ENCODE results near the gene OLFML2A. TPM values are rescaled to one million over a fixed set of nuclear protein-coding genes. Genes with fewer than 3 reads are reported as not detected.
A peak's percentile ranks its signal among the peaks of the same experiment; 100 is the strongest.

OLFML2A gene
- polyA plus RNA-seq, 2 of the 4 experiments (the other 2 are of a cell fraction) = 8.2 to 14.5 TPM

- FAIRE-seq = no peak
- ChIA-PET CTCF (interaction anchor here (3.7 to 40.0 kb wide), 3 partner anchors 20 to 45 kb away, joined by 27 to 785 read pairs (median 53); partner anchors contain the start of genes NR6A1, OLFML2A and WDR38), POLR2A (no interaction called here)
- Histone ChIP-seq H3K4me2 (no peak overlapping the region), H3K4me3 (no peak overlapping the region), H3K9me3 (no peaks in the 10 kb centered on the region), H3K27ac (peak overlapping the region in 1 of 2 experiments; percentile 4; a peak in 1 of 6 replicates), H3K4me1 (peaks cover 16% of the 10 kb centered on the region)
- WGBS (ENCODE audit: missing lambda C conversion rate) = 90% methylated on average over 12 of the region's 12 CpGs
- no peak for ATAC-seq
- TF ChIP-seq JUNB (IDR thresholded peaks at IDR 0.05) (no peak), HDAC2 (IDR thresholded peaks at IDR 0.05) (no peak), NFE2L2 (conservative IDR thresholded peaks at IDR 0.05; ENCODE audit: low read length) (no peak), HOXA7 (CRISPR knock-in tag; IDR thresholded peaks at IDR 0.05) (no peak), HEYL (CRISPR knock-in tag; IDR thresholded peaks at IDR 0.05) (no peak), KDM1A (IDR thresholded peaks at IDR 0.05; ENCODE audit: low read depth) (no peak), FOXS1 (CRISPR knock-in tag; IDR thresholded peaks at IDR 0.05) (no peak), MAZ (IDR thresholded peaks at IDR 0.05; ENCODE audit: borderline replicate concordance, low read depth, low read length) (no peak), E2F6 (IDR thresholded peaks at IDR 0.05; ENCODE audit: borderline replicate concordance, low read depth) (no peak), MYC (IDR thresholded peaks at IDR 0.05; ENCODE audit: borderline replicate concordance, low read length) (no peak), NPAS2 (CRISPR knock-in tag; IDR thresholded peaks at IDR 0.05; ENCODE audit: borderline replicate concordance) (no peak), HOXB13 (CRISPR knock-in tag; IDR thresholded peaks at IDR 0.05; ENCODE audit: low read depth) (no peak), ESRRA (IDR thresholded peaks at IDR 0.05; ENCODE audit: borderline replicate concordance, low read length) (no peak), RAD21 (conservative IDR thresholded peaks at IDR 0.05 in 1 of 2, IDR thresholded peaks at IDR 0.05 in 1 of 2) (no peak)
- TF ChIP-seq, protein P1, sequence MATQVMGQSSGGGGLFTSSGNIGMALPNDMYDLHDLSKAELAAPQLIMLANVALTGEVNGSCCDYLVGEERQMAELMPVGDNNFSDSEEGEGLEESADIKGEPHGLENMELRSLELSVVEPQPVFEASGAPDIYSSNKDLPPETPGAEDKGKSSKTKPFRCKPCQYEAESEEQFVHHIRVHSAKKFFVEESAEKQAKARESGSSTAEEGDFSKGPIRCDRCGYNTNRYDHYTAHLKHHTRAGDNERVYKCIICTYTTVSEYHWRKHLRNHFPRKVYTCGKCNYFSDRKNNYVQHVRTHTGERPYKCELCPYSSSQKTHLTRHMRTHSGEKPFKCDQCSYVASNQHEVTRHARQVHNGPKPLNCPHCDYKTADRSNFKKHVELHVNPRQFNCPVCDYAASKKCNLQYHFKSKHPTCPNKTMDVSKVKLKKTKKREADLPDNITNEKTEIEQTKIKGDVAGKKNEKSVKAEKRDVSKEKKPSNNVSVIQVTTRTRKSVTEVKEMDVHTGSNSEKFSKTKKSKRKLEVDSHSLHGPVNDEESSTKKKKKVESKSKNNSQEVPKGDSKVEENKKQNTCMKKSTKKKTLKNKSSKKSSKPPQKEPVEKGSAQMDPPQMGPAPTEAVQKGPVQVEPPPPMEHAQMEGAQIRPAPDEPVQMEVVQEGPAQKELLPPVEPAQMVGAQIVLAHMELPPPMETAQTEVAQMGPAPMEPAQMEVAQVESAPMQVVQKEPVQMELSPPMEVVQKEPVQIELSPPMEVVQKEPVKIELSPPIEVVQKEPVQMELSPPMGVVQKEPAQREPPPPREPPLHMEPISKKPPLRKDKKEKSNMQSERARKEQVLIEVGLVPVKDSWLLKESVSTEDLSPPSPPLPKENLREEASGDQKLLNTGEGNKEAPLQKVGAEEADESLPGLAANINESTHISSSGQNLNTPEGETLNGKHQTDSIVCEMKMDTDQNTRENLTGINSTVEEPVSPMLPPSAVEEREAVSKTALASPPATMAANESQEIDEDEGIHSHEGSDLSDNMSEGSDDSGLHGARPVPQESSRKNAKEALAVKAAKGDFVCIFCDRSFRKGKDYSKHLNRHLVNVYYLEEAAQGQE (IDR thresholded peaks at IDR 0.05) = no peak
- DNase-seq (ENCODE audit: low read depth in 1 of 2, low spot score in 1 of 2) = no peak
Measured at GRCh38 chr9:124820698-124821623, 44.0 kb downstream of the OLFML2A start.

- Histone ChIP-seq H3K27ac (no peak overlapping the region), H3K9me3 (no peaks in the 10 kb centered on the region), H3K4me1 (peaks cover 2% of the 10 kb centered on the region; the same call in 1 of the 3 replicates), H3K4me3 (no peak overlapping the region), H3K4me2 (peak overlapping the region; percentile 5; the same call in 1 of the 3 replicates)
- DNase-seq (ENCODE audit: low read depth in 1 of 2, low spot score in 1 of 2) (no peak), ATAC-seq (no peak; a peak in 1 of 6 replicates), FAIRE-seq (no peak)
- CTCF ChIA-PET = interaction anchor here (20.3 to 43.0 kb wide), 2 partner anchors 24 to 42 kb away, joined by 451 to 2512 read pairs; partner anchors contain the start of genes NR6A1, OLFML2A and WDR38
- POLR2A ChIA-PET = no interaction called here
- 45% methylated on average over 2 of the region's 2 CpGs for WGBS (ENCODE audit: missing lambda C conversion rate)
- no peak for TF ChIP-seq FOSL2 (IDR thresholded peaks at IDR 0.05)
- TF ChIP-seq FOSL2 (CRISPR knock-in tag; IDR thresholded peaks at IDR 0.05) = no peak
- TF ChIP-seq RARB (CRISPR knock-in tag; IDR thresholded peaks at IDR 0.05) = no peak
- TF ChIP-seq TFCP2L1 (CRISPR knock-in tag; IDR thresholded peaks at IDR 0.05) = no peak
- TF ChIP-seq, protein P2, sequence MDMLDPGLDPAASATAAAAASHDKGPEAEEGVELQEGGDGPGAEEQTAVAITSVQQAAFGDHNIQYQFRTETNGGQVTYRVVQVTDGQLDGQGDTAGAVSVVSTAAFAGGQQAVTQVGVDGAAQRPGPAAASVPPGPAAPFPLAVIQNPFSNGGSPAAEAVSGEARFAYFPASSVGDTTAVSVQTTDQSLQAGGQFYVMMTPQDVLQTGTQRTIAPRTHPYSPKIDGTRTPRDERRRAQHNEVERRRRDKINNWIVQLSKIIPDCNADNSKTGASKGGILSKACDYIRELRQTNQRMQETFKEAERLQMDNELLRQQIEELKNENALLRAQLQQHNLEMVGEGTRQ (IDR thresholded peaks at IDR 0.05) = no peak
- TF ChIP-seq, protein P3, sequence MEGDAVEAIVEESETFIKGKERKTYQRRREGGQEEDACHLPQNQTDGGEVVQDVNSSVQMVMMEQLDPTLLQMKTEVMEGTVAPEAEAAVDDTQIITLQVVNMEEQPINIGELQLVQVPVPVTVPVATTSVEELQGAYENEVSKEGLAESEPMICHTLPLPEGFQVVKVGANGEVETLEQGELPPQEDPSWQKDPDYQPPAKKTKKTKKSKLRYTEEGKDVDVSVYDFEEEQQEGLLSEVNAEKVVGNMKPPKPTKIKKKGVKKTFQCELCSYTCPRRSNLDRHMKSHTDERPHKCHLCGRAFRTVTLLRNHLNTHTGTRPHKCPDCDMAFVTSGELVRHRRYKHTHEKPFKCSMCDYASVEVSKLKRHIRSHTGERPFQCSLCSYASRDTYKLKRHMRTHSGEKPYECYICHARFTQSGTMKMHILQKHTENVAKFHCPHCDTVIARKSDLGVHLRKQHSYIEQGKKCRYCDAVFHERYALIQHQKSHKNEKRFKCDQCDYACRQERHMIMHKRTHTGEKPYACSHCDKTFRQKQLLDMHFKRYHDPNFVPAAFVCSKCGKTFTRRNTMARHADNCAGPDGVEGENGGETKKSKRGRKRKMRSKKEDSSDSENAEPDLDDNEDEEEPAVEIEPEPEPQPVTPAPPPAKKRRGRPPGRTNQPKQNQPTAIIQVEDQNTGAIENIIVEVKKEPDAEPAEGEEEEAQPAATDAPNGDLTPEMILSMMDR (IDR thresholded peaks at IDR 0.05) = no peak
- TF ChIP-seq NFE2L2 (conservative IDR thresholded peaks at IDR 0.05; ENCODE audit: low read length) = no peak
- no peak for TF ChIP-seq KDM5A (IDR thresholded peaks at IDR 0.05)
- TF ChIP-seq HOXB5 (CRISPR knock-in tag; IDR thresholded peaks at IDR 0.05) = no peak
- no peak for TF ChIP-seq HEYL (CRISPR knock-in tag; IDR thresholded peaks at IDR 0.05)
Measured at GRCh38 chr9:124828489-124829333, 51.8 kb downstream of the OLFML2A start.

Data from A549 (cell line).